GM18508 (cell line): Measurements from ENCODE around the gene SCFD2.

Source experiments
- ATAC-seq: cut with Tn5 transposase; IDR thresholded peaks from one replicate; pipeline ENCODE4 v1.9.1; 2021; ENCODE audit warnings: moderate number of reproducible peaks; ENCODE audit not compliant: insufficient read depth, unreplicated experiment

Gene SCFD2

DNA sequence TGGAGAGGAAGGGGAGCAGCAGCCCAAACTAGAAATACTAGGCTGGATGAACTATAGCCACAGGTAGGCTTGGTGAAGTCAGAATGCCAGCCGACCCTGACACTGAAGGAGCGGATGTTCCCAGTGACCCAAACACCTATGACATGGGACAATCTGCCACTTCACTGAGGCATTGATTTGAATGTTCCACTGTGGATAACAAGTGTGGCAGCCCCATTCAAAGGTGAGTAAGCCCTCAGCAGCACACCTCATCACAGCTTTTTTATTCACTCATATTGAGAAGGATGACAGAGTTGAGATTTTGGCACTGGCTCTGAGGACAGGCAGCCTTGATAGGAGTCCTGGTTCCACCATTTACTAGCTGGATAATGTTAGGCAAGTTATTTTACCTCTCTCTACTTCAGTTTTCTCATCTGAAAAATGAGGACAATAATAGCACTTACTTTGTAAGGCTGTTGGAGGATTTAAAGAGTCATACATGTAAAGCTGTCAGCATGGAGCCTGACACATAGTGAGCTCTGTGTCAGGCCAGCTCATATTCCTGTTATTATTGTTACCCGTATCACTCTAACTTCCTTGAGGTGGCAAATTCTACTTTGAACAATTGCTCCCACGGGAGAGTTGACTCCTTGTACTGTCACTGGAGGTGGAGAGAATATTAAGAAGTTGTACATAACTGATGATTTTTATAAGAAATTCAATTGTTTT lies 389.2 kb downstream of the SCFD2 start:
- no peak for ATAC-seq

DNA sequence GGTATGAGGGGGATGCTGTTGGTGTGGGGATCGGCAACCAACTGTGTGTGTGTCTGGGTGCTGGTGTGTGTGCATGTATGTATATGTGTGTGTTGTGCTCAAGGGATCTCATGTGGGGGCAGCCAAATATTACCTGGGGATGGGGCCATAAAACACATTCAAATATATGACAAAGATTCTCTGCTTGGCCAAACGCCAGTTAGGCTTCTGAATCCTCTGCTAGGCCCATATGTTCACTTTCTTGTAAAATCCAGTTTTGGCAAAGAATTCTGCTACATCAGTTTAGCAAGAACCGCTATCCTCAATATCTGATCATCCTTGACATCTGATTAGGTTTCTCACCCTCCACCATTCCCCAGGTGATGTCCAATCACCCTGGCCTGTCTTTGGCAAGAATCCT lies 397.2 kb downstream of the SCFD2 start:
- no peak for ATAC-seq

DNA sequence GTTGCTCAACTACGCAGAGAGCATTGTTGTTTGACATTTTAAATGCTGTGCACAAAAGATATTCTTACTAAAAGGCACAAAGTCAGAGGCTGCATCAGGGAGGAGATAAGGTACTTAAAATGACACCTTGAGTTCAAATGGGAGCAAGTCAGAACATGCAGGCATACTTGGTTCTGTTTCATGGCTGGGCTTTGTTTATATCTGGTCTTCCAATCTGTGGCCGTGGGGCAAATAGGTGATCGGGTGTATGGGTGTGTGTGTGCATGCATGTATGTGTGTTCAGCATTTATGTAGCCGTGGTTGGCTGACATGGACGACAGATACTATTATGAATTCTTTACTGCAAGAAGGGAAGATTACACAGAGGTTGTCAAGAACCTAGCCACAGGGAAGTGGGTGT lies 397.6 kb downstream of the SCFD2 start:
- ATAC-seq, result no peak

DNA sequence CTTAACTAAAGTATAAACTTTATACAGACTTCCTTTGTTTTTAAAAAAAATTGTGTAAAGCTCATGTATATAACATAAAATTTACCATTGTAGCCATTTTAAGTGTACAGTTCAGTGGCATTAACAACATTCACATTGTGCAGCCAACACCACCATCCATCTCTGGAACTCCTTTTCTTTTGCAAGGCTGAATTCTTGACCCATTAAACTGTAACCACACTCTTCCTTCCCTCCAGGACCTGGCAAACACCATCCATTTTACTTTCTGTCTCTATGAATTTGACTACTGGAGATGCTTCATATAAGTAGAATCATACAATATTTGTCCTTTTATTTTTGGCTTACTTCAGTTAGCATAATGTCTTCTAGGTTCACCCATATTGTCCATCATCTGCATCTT lies 399.1 kb downstream of the SCFD2 start:
- ATAC-seq, result no peak

DNA sequence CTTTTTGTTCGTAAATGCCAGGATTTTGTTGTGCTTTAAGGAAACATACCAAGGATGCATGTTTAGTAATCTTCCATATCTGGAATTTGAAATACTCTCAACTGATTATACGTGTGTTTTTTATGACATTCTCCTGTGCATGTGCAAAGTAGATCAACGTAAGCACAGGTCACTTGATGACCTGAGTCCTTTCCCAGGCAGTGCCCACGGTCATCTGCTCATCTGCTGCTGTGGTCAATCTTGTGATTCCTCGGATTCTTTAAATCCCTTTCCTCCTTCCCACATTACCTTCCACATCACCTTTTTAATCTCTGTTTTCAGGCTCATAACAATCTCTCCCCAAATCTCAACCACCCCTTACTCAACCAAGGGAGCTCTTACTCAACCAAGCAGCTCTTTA lies 399.7 kb downstream of the SCFD2 start:
- no peak for ATAC-seq

DNA sequence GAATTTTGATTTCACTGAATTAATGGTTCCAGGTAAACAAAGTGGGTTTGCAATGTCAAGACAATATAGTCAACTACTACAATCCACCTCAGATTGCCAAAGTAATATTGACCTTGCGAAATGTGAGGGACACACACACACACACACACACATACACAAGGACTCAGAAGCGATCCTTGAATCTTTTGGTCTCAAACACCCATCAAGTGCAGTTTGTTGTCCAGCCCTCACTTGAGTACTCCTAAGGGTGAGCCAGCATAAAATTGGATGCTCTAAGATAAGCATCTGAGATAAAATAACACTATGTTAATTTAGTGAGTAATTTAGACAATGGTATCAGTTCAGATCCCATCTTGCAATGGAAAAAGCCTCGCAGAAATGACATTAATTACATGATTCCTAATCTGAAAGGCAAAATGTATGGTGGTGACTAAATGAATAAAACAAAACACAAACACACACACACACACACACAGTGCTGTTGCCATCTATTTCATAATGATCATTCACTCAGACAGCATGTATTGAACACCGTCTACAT lies 401.2 kb downstream of the SCFD2 start:
- no peak for ATAC-seq

DNA sequence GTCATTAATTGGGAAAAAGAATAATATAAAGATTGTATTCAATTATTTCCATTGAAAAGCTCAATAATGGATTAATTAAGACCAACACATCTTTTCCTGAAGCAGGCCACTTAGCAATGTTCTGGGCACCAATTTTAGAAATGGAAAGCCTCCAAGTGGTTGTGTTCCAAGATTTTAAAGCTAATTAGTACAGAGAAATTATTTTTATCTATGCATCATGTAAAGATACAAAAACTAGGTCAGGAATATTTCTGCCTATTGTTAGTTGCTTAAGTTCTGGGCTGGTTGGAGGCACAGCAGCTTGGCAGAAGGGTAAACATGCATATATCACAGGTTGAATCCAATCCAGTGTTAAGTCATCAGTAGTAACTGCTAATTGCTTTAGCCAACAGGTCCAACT lies 401.9 kb downstream of the SCFD2 start:
- ATAC-seq, result no peak

DNA sequence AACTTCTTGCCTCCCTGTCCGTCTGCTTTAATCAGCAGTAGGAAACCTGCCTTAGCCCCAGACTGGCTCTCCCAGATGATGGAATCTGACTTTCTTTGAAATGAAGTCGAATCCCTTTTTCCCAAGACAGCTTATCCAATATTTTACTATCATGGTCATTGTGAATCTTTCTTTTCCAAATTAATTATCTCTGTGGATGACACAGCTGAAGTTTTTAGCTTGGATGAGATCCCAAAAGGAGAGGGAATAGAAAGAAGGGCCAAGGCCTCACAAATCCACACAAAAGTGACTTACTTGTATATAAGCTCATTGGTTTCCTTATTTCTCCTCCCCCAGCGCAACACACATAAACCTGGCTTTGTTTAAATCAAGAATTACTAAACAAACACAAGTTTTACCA lies 403.1 kb downstream of the SCFD2 start:
- ATAC-seq, result no peak

DNA sequence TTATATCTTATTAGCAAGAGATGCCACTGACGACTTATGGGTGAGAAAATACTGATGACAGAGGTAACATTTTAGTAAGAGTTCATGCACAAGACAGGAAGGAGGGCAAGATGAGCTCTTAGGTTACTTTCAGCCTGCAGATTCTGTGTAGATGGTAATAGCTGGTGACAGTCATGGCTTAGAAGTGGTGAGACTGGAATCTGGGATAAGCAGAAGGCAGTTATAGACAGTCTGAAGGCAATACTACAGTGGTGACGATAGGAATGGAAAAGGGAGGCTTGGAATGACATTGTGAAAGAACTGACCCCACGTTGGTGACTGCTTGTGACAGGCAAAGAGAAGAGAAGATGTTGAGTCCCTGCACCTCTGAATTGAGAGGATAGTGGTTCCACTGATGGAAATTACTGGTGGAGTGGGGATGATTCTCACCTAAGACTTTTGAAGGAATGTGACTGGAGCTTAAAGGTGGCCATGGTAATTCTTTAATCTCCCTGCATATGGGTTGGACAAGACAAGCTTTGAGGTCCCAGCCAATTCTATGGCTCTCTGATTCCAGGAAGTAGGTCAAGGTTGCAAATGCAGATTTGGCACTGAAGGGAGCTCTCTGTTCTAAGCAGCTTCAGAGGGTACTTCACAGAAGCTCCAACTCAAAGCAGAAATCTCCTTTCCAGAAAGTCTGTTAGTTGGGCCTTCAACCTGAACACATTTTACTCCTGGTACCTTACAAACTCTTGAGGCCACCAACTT lies 404.0 kb downstream of the SCFD2 start:
- no peak for ATAC-seq

DNA sequence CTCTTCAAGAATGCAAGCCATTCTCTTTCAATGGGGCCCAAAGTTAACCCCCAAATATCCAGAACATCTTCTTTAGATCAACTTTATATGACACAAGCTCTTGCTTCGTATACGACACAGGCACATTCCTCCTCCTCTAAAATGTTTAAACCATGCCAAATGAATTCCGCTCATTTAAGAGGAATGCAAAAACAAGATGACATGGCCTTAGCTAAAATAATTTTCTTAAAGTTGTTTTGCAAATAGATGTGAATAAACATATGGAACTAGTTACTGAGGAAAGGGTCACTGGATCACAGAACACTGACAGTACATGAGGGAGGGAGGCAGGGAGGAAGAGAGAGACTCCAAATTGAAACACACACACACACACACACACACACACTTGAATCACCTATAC lies 406.3 kb downstream of the SCFD2 start:
- no peak for ATAC-seq

DNA sequence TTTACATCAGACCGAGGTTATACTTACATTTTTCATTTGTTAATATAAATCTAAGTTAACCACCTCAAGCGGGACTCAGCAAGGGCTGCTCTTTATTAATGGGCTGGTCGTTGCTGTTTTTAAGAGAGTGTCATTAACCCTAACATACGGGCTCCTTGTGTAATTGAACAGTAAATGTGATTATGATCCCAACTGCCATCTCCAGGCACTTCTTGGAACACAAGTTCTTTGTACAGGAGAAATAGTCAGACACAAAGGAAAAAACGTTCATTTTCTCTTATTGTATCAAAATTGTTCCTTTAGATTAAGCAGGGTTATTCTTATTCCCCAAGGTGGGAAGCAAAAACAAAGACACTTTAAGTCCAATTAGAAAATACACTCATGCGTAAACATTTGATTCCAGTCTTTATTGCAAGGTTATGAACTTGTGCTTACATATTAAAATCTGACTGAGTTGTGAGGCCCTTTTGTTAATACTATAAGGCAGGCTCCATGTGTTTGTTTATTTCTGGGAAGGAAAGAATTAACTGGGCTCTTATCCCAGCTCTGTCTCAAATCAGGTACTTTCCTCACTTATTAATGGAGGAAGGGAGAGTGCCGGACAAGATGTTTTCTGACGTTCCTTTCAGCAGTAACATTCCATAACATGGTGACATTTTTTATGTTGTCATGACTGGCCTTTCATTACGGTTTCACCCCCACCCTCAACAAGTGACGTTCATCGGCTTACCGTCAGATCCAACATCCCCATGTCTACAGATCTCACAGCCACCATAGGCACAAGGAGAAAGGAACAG lies 407.8 kb downstream of the SCFD2 start:
- no peak for ATAC-seq

DNA sequence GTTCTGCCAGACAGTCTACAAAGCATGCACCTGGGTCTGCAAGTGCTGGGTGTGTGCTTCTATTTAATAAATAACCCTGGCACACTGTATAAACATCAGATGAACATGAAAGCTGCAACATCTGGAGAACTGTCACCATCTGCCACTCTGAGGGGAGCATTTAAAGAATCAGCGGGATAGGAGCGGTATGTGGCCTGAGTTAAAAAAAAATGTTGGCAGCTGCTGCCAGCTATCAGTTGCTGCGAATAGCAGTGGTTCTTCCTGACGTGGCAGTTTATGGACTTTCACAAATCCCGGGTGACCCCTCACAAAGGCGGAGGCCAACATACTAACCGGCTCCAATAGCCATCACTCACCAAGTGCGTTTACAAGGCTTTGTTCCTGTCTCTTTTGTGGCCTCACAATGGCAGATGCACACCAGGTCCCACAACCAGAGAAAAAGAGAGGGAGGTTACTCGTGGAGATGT lies 408.6 kb downstream of the SCFD2 start:
- ATAC-seq, result no peak

DNA sequence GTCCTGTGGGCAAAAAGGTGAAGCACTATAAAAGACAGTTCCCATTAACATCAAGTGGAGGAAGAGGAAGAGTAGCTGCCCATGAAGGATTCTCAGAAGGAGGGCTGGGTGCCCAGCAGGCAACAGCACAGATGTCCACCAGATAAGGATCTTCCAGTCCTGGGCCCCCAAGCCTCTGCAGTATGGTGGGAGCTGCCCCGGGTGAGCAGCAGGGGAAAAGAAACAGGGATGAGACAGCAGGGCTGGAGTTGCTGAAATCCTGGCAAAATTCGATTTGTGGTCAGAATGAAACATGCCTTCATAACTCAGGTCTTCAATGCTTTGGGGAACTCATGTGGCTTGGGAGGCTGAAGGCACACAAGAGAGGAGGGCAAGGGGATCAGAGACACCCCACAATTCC lies 409.2 kb downstream of the SCFD2 start:
- no peak for ATAC-seq

DNA sequence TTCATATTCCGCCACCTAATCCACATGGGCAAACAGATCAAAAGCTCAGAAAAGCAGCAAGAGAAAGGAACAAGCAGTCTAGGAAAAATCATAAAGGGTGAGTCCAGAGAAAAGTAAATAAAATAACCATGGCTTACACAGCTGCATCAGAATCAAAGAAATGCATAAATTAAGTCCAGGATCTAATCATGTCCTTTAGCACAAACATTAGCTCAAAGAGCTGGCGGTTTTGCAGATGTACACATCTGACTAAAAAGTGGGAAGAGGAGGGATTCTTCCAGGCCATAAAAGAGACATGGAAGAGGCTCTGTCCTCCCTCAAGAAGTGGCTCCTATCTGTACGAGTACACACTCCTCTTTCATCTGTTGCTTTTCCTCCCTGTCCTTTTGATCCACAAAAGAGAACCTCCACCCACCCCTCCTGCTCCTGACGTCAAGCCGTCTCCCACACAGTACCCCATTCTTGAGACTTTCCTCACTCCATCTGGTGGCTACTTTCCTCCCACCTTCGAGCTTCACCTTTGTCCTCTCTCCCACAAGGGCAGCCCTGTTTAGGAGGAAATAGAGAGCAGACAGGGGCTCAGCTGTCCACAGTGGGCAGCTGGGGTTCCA lies 411.2 kb downstream of the SCFD2 start:
- no peak for ATAC-seq

DNA sequence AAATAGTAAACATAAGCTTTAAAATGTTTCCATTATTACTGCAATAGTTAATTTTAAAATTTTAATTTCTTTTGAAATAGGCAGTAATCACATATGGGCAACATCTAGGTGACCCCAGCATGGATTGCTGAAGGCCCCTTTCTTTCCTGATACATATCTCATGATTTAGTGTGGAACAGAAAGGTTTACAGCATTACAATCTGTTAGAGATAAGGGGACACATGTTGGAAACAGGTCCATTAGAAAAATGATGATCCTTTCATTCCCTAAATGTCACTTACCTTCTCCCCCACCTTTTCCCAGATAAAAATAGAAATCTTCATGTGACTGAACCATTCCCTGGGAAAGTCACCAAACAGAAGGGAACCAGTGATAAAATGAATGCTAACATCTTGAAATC lies 413.3 kb downstream of the SCFD2 start:
- no peak for ATAC-seq

DNA sequence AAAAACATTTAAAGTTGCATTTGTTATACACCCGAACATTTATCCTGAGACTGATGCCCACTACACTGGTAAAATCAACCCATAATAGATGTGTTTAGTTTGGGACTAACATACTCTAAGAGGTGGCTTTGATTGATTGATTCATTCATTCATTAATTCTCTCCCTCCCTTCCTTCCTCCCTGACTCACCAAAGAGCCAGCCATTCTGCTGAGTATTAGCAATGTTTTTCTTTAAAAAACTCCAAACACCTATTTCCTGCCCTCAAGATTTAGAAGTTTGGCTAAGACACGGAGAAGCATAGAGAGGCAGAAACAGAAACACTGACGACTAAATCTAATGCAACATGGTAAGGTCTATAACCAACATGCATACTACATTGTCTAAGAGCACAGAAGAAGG lies 414.8 kb downstream of the SCFD2 start:
- no peak for ATAC-seq

DNA sequence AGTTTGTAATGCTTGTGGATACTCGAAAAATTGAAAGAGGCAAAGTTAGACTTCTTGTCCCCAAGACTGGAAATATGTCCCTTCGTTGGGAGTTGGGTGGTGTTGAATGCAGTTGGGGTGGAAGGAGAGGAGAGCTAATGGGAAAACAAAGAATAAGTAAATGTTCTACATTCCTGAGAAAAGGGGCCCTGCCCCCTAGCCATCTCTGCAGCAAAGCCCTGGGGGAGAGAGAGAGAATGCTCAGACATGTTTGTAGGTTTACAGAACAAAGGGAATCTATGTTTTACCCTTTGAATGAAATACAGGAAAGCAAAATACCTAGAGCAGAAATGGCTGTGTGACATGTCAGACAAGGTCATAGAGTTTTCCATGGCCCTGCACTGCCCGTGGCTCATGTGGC lies 415.6 kb downstream of the SCFD2 start:
- no peak for ATAC-seq

DNA sequence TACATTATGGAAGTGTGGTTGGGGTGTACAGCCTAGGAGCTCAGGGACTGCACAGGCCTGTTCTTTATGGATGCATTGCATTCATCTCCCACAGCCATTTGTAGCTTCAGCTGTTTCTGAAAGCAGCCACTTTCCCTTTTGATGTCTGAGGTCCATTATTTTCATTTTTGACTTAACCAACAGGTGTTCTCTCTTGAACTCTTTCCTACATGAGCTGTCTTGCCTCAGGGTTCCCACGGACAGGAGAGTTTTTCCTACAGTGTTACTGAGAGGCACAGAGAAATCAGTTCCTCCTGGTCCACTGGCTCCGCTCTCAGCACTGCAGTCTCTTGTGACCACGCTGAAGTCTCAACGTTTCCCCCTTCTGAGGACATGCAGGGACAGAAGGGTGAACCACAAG lies 416.5 kb downstream of the SCFD2 start:
- no peak for ATAC-seq

DNA sequence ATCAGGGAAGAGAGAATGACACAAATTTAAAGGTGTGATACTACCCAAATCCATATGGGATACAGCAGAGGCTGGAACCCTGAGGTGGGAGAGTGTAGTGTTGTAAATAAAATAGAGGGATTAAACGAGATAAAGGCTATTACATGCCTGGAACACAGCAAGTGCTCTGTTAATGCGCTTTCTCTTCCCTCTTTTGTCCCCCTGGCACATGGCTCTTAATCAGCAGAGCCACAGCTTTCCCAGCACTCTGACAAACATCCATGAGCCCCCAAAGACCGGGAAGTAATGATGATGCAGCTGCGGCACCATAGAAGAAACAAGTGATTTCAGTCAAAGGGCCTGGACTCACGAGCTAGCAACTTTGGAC lies 417.8 kb downstream of the SCFD2 start:
- ATAC-seq, result no peak

DNA sequence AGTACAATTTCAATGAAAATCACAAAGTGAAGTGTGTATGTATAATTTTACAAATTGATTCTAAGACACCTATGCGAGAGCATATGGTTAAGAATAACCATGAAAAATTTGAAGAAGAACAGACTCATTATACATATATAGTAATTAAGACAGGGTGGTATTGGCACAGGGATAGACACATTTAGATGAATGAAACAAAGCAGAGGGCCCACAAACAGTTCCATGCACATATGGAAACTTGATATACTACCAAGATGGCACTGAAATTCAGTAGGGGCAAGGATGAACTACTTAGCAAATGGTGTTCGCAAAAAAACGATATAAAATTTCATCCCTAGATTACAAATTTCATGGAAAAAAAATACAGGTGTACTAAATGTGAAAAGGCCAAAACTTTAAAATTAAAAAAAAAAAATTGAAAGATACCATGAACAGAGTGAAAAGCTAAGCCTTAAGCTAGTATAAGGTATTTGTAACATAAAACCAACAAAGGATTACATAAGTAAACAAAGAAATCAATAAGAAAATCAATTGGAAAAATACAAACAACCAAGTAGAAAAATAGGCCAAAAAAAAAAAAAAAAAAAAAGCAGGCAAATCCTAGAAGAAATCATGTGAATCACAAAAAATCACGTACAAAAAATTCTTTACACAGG lies 418.3 kb downstream of the SCFD2 start:
- ATAC-seq, result no peak
